SU-DHL-6 (cell line): Measurements from ENCODE around the gene FCRL4.

Experiments used
- CTCF ChIP-seq: fragments of 200-600 bp; sonication (generic); IDR thresholded peaks from one replicate; pipeline ENCODE4 v1.5.1; 2017; ENCODE audit warnings: antibody characterized with exemption, mild to moderate bottlenecking, low read length, moderate library complexity; ENCODE audit not compliant: insufficient read depth, poor library complexity, severe bottlenecking
- EZH2phosphoT487 ChIP-seq: fragments of 200-600 bp; sonication (generic), shearing (Covaris generic); conservative IDR thresholded peaks from 2 replicates; pipeline ENCODE4 v1.6.1; 2018; ENCODE audit warnings: mild to moderate bottlenecking, antibody characterized with exemption, low read length, moderate library complexity, mixed read lengths

- TF ChIP-seq CTCF (no peak), EZH2phosphoT487 (no peak)
Measured at GRCh38 chr1:157595356-157595755, 2.5 kb downstream of the FCRL4 start.
